ENCODE measurements around the gene SLC16A7.

DNA sequence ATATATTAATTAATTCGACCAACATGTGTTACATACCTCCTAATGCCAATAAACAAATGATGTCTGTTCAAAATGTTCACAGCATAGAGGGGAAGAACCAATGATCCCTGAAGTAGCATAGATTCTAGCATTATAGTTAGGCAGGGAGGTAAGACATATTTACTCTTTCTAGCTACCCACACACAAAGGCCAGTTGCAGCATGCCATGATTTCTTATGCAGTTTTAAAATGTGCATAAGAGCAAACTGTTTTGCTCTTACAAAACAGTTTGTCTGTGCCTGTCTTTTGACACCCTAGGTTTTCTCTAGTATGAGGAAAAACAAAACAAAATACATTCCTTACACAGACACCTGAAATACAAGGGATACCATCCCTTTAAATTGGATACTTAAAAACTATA is 61.9 kb downstream of the SLC16A7 start:
- TF ChIP-seq GLIS3 (CRISPR knock-in tag; IDR thresholded peaks at IDR 0.05) (no peak), PATZ1 (CRISPR knock-in tag; IDR thresholded peaks at IDR 0.05; ENCODE audit: borderline replicate concordance) (no peak), ZNF565 (CRISPR knock-in tag; conservative IDR thresholded peaks at IDR 0.05; ENCODE audit: low read depth) (no peak), SNAI2 (CRISPR knock-in tag; IDR thresholded peaks at IDR 0.05) (no peak), OSR1 (CRISPR knock-in tag; IDR thresholded peaks at IDR 0.05) (no peak), POU6F1 (CRISPR knock-in tag; IDR thresholded peaks at IDR 0.05; ENCODE audit: borderline replicate concordance, low read depth) (no peak), TOX (CRISPR knock-in tag; IDR thresholded peaks at IDR 0.05; ENCODE audit: borderline replicate concordance) (no peak), CSDC2 (CRISPR knock-in tag; IDR thresholded peaks at IDR 0.05) (no peak), ZNF8 (CRISPR knock-in tag; IDR thresholded peaks at IDR 0.05) (no peak), TCF4 (CRISPR knock-in tag; IDR thresholded peaks at IDR 0.05; ENCODE audit: borderline replicate concordance) (no peak), ESRRG (CRISPR knock-in tag; IDR thresholded peaks at IDR 0.05) (no peak), CREB5 (CRISPR knock-in tag; IDR thresholded peaks at IDR 0.05; ENCODE audit: low read depth) (no peak), ARNTL (CRISPR knock-in tag; IDR thresholded peaks at IDR 0.05; ENCODE audit: borderline replicate concordance, low read depth) (no peak), RARB (CRISPR knock-in tag; IDR thresholded peaks at IDR 0.05) (no peak)
